ENCODE measurements around the gene GFY. TPM values are rescaled to one million over a fixed set of nuclear protein-coding genes. Genes with fewer than 3 reads are reported as not detected.

GFY gene, protein sequence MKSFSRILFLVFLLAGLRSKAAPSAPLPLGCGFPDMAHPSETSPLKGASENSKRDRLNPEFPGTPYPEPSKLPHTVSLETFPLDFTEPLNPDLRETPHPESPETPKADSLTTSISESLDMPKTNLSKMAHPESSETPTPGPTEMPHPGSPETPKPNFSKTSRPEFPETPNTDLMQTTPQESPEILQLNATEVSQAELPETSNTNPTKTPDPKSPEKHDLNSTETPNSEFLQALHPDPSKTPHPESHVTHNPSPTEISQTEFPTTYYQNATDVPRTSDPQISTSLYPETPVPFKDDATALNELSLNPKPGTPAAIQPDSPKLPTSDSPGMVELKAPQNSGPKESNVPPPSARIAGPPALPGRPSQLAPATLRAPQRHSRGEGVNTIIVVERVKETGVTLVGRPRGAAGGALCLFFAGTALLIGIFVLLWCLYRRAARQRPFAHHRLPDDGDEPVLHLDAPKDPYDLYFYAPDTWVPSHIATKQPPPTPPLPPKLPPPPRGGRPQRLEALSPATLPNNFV
- total RNA-seq = not detected

DNA sequence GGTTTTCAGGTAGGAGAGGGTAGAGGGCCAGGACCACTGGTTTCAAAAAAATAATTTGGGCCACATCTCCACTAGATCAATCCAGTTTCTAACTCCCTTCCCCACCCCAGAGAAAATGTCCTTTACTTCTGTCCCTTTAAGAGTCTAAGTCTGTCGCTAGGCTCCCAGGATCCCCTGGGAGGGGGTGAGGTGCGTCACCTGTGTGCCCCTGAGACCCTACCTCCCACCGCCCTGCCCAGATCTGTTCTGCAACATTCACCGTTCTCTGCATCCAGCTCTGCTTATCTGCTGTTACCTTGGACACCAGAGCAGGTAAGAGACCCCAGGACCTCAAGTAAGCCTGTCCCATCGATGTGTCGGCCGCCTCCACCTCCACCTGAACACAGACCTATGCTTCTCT, at the start of gene GFY:
GFY (plus strand) TSS at position 211 of the 400 bp plus-strand sequence. CDS start 1,043 bp downstream, outside the sequence.
- peaks cover 74% of the 10 kb centered on the region for H3K4me1 Mint-ChIP-seq (ENCODE audit: low read depth)
- peaks cover 85% of the 10 kb centered on the region for H3K27me3 Mint-ChIP-seq (ENCODE audit: low read depth)
- CTCF ChIA-PET = interaction anchor here (1.4 to 3.8 kb wide), 5 partner anchors 9 to 33 kb away, joined by 3 to 20 read pairs (median 4); no protein-coding TSS in a partner anchor
- H3K27ac Mint-ChIP-seq = no peak within 1 kb of the TSS
- no peak within 1 kb of the TSS for H3K4me3 Mint-ChIP-seq
- POLR2A ChIA-PET = interaction anchor here (1.1 kb wide), 1 partner anchor 92 kb away, joined by 3 read pairs; no protein-coding TSS in a partner anchor
- ATAC-seq = no peak
- DNase-seq = no peak
- H3K36me3 Mint-ChIP-seq (ENCODE audit: low read depth) = peaks cover 3% of the 10 kb centered on the region
- H3K9me3 Mint-ChIP-seq (ENCODE audit: insufficient read depth) = no peaks in the 10 kb centered on the region

DNA sequence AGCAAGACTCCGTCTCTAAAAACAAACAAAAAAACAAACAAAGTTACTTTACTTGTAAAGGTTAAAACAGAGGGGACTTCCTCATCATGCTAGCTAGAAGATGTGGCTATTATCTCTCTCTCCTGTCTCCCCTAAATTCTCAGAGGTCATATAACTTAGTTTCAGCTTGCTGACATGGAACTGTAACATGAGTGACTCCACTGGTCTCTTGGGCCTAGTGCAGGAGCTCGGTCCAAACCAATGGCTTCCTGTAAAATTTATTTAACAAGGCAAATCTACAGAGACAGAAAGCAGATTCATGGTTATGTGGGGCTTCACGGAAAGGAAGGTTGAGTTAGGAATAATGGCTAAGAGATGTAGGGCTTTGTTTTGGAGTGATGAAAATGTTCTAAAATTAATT, 46.7 kb upstream of the GFY start:
- CTCF ChIA-PET = no interaction called here
- no peak overlapping the region for H3K27ac Mint-ChIP-seq
- no peak for DNase-seq
- POLR2A ChIA-PET = no interaction called here
- H3K36me3 Mint-ChIP-seq (ENCODE audit: low read depth) = no peaks in the 10 kb centered on the region
- no peak overlapping the region for H3K4me3 Mint-ChIP-seq
- H3K4me1 Mint-ChIP-seq (ENCODE audit: low read depth) = no peaks in the 10 kb centered on the region
- ATAC-seq = no peak
- peaks cover 5% of the 10 kb centered on the region for H3K27me3 Mint-ChIP-seq (ENCODE audit: low read depth)
- H3K9me3 Mint-ChIP-seq (ENCODE audit: insufficient read depth) = peaks cover 9% of the 10 kb centered on the region

DNA sequence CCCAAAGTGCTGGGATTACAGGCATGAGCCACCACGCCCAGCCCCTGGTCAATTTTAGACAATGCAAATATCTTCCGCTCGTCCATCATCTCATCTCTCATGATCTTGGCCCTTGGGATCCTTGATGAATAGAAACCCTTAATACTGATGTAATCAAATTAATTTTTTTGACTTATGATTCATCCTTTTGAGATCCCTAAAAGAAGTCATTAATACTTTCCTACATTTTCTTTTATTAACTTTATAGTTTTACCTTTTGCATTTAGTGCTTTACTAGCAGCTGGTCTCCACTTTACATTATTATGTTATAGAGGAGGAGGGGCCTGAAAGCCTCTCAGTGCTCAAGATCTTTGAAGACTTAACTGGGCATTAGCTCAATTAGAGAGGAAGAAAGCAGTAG, 44.8 kb upstream of the GFY start:
- Mint-ChIP-seq H3K27ac (no peak overlapping the region), H3K27me3 (ENCODE audit: low read depth) (peaks cover 8% of the 10 kb centered on the region), H3K4me3 (no peak overlapping the region), H3K9me3 (ENCODE audit: insufficient read depth) (peaks cover 9% of the 10 kb centered on the region), H3K36me3 (ENCODE audit: low read depth) (no peaks in the 10 kb centered on the region), H3K4me1 (ENCODE audit: low read depth) (no peaks in the 10 kb centered on the region)
- no peak for ATAC-seq
- no peak for DNase-seq
- POLR2A ChIA-PET = no interaction called here
- CTCF ChIA-PET = interaction anchor here (1.6 to 1.7 kb wide), 2 partner anchors 11 to 166 kb away, joined by 3 to 5 read pairs; no protein-coding TSS in a partner anchor

DNA sequence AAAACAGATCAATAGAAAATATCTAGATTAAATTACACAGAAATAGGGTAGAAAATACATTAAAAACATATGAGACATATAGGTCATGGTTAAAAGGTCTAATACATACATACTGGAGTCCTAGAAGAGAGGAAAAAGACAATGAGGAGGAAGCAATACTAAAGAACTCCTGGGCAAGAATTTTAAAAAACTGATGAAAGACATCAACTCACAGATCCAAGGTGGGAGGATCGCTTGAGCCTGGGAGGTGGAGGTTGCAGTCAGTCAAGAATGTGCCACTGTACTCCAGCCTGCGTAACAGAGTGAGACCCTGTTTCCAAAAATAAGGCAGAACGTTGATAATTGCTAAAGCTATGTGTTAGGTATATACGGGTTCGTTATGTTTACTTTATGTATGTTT, 42.5 kb upstream of the GFY start:
- no peak overlapping the region for H3K27ac Mint-ChIP-seq
- H3K4me3 Mint-ChIP-seq = no peak overlapping the region
- H3K4me1 Mint-ChIP-seq (ENCODE audit: low read depth) = peaks cover 2% of the 10 kb centered on the region
- peaks cover 5% of the 10 kb centered on the region for H3K27me3 Mint-ChIP-seq (ENCODE audit: low read depth)
- ChIA-PET CTCF (interaction anchor here (1.8 kb wide), 1 partner anchor 9 kb away, joined by 9 read pairs; no protein-coding TSS in a partner anchor), POLR2A (no interaction called here)
- ATAC-seq (no peak), DNase-seq (no peak)
- H3K9me3 Mint-ChIP-seq (ENCODE audit: insufficient read depth) = peaks cover 9% of the 10 kb centered on the region
- no peaks in the 10 kb centered on the region for H3K36me3 Mint-ChIP-seq (ENCODE audit: low read depth)

- CTCF ChIA-PET = interaction anchor here (0.8 to 1.8 kb wide), 2 partner anchors 8 to 56 kb away, joined by 3 to 9 read pairs; no protein-coding TSS in a partner anchor
- no peaks in the 10 kb centered on the region for H3K36me3 Mint-ChIP-seq (ENCODE audit: low read depth)
- peaks cover 5% of the 10 kb centered on the region for H3K27me3 Mint-ChIP-seq (ENCODE audit: low read depth)
- ATAC-seq = no peak
- no peak for DNase-seq
- H3K9me3 Mint-ChIP-seq (ENCODE audit: insufficient read depth) = peaks cover 9% of the 10 kb centered on the region
- POLR2A ChIA-PET = no interaction called here
- no peak overlapping the region for H3K27ac Mint-ChIP-seq
- H3K4me1 Mint-ChIP-seq (ENCODE audit: low read depth) = peaks cover 5% of the 10 kb centered on the region
- no peak overlapping the region for H3K4me3 Mint-ChIP-seq
Observed at GRCh38 chr19:49383599-49383998, 41.6 kb upstream of the GFY start.

GRCh38 chr19:49387936-49388372, 37.2 kb upstream of the GFY start, which contains the start of gene KASH5:
Gene KASH5, plus strand, starts transcription at chr19:49388249. Its CDS starts 2,635 bp downstream, at chr19:49390884.
- H3K4me3 Mint-ChIP-seq = no peak within 1 kb of the TSS
- H3K4me1 Mint-ChIP-seq (ENCODE audit: low read depth) = peaks cover 24% of the 10 kb centered on the region
- peak; percentile 31 for ATAC-seq
- H3K27me3 Mint-ChIP-seq (ENCODE audit: low read depth) = peaks cover 5% of the 10 kb centered on the region
- ChIA-PET CTCF (no interaction called here), POLR2A (no interaction called here)
- H3K36me3 Mint-ChIP-seq (ENCODE audit: low read depth) = no peaks in the 10 kb centered on the region
- H3K27ac Mint-ChIP-seq = peak within 1 kb of the TSS; percentile 72
- peak; percentile 80 for DNase-seq
- no peaks in the 10 kb centered on the region for H3K9me3 Mint-ChIP-seq (ENCODE audit: insufficient read depth)

- POLR2A ChIA-PET = no interaction called here
Observed at GRCh38 chr19:49389406-49389805, 35.8 kb upstream of the GFY start.

DNA sequence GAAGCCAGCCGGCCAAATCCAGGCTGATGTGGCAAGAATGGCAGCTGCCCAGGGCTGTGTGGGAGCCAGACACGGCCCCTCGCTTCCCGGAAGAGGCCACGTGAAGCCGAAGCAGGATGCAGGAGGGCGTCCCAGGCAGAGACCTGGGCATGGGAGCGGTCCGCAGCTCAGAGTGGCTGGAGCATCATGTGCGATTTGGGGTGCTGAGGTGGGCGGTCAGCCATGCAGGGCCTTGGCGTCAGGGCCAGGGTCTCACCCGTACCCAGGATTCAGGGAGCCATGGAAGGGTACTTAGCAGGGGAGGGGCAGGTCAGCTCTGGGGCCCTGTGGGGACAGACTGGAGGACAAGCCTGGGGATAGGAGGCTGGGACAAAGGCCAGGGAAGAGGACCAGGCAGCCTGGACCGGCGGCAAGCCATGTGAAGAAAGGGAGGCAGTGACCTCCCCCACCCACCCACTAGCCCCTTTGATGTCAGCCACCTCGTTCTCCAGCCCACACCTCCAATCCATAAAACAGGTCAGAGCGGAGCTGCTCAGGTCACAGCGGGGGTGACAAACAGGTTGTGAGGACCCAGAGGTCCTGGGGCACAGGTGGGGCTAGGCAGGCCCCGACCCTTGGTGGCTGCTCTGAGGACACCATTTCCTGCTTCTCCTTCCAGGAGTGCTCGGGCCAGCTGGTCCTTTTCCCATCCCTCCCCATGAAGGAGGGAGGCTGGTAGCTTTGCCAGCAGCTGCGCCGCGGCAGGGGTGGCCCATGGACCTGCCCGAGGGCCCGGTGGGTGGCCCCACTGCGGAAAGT, 34.9 kb upstream of the GFY start:
- no peak for DNase-seq
- Mint-ChIP-seq H3K9me3 (ENCODE audit: insufficient read depth) (no peaks in the 10 kb centered on the region), H3K4me1 (ENCODE audit: low read depth) (peaks cover 24% of the 10 kb centered on the region), H3K27ac (no peak overlapping the region), H3K4me3 (no peak overlapping the region), H3K36me3 (ENCODE audit: low read depth) (no peaks in the 10 kb centered on the region), H3K27me3 (ENCODE audit: low read depth) (peaks cover 2% of the 10 kb centered on the region)
- ChIA-PET POLR2A (no interaction called here), CTCF (interaction anchor here (1.4 to 3.4 kb wide), 7 partner anchors 7 to 83 kb away, joined by 8 to 52 read pairs (median 15); partner anchors contain the start of genes FLT3LG and PTH2)
- no peak for ATAC-seq

More at GRCh38 chr19:49389406-49389805, 35.8 kb upstream of the GFY start:
- Mint-ChIP-seq H3K36me3 (ENCODE audit: low read depth) (no peaks in the 10 kb centered on the region), H3K9me3 (ENCODE audit: insufficient read depth) (no peaks in the 10 kb centered on the region), H3K4me1 (ENCODE audit: low read depth) (peaks cover 24% of the 10 kb centered on the region), H3K4me3 (no peak overlapping the region), H3K27ac (no peak overlapping the region), H3K27me3 (ENCODE audit: low read depth) (peaks cover 2% of the 10 kb centered on the region)
- CTCF ChIA-PET = interaction anchor here (3.4 kb wide), 1 partner anchor 80 kb away, joined by 51 read pairs; no protein-coding TSS in a partner anchor
- ATAC-seq (no peak), DNase-seq (no peak)

- no peak for ATAC-seq
- DNase-seq = no peak
- H3K4me3 Mint-ChIP-seq = no peak overlapping the region
- ChIA-PET CTCF (interaction anchor here (0.7 to 3.4 kb wide), 39 partner anchors 8 to 293 kb away, joined by 3 to 52 read pairs (median 5); partner anchors contain the start of genes ALDH16A1, FLT3LG, GFY and PIH1D1), POLR2A (interaction anchor here (0.6 to 1.0 kb wide), 2 partner anchors 18 to 30 kb away, joined by 3 to 5 read pairs; no protein-coding TSS in a partner anchor)
- peaks cover 24% of the 10 kb centered on the region for H3K4me1 Mint-ChIP-seq (ENCODE audit: low read depth)
- no peak overlapping the region for H3K27ac Mint-ChIP-seq
- H3K27me3 Mint-ChIP-seq (ENCODE audit: low read depth) = peaks cover 3% of the 10 kb centered on the region
- H3K9me3 Mint-ChIP-seq (ENCODE audit: insufficient read depth) = no peaks in the 10 kb centered on the region
- no peaks in the 10 kb centered on the region for H3K36me3 Mint-ChIP-seq (ENCODE audit: low read depth)
Observed at GRCh38 chr19:49390929-49391359, 34.2 kb upstream of the GFY start.

DNA sequence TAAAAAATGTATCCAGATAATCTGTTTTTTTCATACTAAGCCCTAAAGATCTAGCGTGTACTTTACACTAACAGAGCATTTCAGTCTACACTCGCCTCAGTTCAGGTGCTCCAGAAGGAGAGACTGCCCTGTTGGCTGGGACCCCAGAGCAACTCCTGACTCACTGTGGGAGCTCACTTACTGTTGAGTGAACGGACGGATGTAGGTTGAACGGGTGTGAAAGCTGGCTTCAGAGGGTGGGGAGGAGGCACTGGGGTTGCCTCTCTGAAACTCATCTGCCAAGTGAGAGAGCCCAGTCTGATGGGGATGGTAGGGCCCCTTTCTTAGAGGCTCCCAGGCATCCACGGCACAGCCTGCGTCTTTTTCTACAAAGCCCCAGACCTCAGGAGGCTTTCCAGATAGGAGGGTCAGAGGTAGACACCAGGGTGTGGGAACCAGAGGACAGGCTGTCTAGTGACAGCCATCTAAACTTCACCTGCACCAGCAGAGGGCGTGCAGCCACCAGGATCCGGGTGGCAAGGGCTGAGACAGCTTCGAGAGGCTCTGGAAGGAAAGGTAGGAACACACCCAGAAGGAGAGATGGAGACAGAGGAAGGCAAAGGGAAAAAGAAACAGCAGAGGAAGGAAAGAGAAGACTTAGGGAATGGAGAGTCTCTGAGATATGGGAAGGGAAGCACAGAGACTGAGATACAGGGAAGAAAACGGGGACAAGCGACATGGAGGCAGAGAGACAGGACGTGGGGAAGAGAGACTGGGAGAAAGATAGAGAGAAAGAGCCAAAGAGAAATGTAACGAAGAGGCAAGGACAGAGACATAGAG, 33.4 kb upstream of the GFY start:
- H3K9me3 Mint-ChIP-seq (ENCODE audit: insufficient read depth) = no peaks in the 10 kb centered on the region
- peak; percentile 86 for DNase-seq
- no peak overlapping the region for H3K4me3 Mint-ChIP-seq
- CTCF ChIA-PET = interaction anchor here (0.7 to 3.4 kb wide), 39 partner anchors 8 to 294 kb away, joined by 3 to 52 read pairs (median 5); partner anchors contain the start of genes ALDH16A1, FLT3LG, GFY and PIH1D1
- peak; percentile 96 for ATAC-seq
- peaks cover 24% of the 10 kb centered on the region for H3K4me1 Mint-ChIP-seq (ENCODE audit: low read depth)
- peak overlapping the region; percentile 22 for H3K27ac Mint-ChIP-seq
- H3K27me3 Mint-ChIP-seq (ENCODE audit: low read depth) = peaks cover 4% of the 10 kb centered on the region
- POLR2A ChIA-PET = interaction anchor here (0.6 to 1.0 kb wide), 4 partner anchors 17 to 1863 kb away, joined by 3 to 5 read pairs (median 4); partner anchors contain the start of gene ALDH16A1
- no peaks in the 10 kb centered on the region for H3K36me3 Mint-ChIP-seq (ENCODE audit: low read depth)

All from activated CD8-positive, alpha-beta T cell treated with anti-CD3 and anti-CD28 coated beads, Interleukin-2, amount 10 ng/mL, durations not matched to agents 7 days and 5 days (primary cell).